Posterior cingulate gyrus (tissue), 11 donors: ENCODE data around the gene TOR2A.

ENCODE experiments used
- DNase-seq, 10 donors: peaks; one replicate each; pipeline versions ENCODE4 v3.0.0 to v3.0.0-alpha.2; 2020 to 2021; ENCODE audit warnings: mixed read lengths in 3 of 10
- intact Hi-C: fragments of 100-400 bp; cut with DNase I; formaldehyde crosslinking; loops from one replicate; pipeline ENCODE4 v1.15.1; 2023

TOR2A gene

DNA sequence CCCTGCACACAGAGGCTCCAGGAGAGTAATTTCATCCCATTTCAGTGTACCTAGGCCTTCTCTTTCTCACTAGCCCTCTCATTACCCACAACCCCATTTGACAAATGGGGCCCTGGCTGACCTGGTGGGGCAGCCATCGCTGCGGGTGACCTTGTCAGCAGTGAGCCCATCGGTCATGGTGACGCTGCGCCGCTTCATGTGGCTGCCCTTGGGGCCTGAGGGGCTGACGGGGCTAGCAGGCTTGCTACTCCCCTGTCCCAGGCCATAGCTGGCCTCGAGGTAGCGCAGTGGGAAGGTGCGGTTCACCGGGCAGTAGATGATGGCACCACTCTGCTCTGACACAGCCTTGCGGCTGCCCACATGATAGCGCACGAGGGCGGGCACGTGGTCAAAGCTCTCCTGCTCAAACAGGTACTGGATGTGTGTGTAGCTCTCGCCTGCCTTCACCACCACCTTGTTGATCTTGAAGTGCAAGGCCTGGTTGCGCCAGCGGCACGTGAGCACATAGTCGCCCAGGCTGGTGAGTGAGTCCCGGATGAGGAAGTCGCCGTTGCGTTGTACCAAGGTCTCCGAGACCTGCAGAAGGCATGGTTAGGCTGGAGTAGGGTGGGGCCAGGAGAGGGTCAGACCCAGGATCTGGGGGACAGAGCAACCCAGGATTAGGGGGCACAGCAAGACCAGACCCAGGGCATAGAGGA, 14.1 kb upstream of the TOR2A start:
- intact Hi-C loops, result no loop called here

GRCh38 chr9:127746959-127747569, 12.0 kb upstream of the TOR2A start:
- no peak for DNase-seq
- intact Hi-C loops, result no loop called here

More for the DNA sequence above, 14.1 kb upstream of the TOR2A start:
- DNase-seq, result no peak

DNA sequence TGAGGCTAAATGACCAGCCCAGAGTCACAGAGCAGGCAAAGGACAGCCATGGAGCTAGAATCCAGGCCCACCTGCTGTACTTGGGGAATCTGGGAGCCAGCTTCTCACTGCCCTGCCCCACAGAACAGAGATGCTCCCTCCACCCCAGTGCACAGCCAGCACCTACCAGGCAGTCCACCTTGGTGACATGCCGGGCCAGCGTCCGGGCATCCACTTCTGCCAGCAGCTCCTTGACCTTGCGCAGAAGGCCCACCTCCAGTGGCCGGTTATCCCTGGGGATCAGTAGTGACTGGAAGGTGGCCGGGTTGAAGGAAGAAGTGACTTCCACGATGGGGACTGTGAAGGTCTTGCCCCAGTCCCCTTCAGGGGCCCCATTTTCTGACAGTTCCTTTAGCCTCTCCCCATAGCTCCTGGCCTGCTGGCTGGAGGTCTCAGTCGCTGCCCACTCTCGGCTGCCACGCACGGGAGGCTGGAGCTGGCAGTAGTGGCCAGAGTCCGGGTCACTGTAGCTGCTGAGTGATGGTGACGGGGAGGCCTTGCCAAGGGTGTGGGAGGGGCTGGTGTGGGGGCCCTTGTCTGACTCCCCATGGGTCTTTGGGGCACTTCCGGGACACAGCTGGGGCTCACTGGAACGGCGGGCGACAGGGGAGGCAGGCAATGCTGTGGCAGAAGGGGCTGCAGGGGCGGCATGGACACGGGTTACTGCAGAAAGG, 9.5 kb upstream of the TOR2A start:
- no peak for DNase-seq
- intact Hi-C loops, result no loop called here

DNA sequence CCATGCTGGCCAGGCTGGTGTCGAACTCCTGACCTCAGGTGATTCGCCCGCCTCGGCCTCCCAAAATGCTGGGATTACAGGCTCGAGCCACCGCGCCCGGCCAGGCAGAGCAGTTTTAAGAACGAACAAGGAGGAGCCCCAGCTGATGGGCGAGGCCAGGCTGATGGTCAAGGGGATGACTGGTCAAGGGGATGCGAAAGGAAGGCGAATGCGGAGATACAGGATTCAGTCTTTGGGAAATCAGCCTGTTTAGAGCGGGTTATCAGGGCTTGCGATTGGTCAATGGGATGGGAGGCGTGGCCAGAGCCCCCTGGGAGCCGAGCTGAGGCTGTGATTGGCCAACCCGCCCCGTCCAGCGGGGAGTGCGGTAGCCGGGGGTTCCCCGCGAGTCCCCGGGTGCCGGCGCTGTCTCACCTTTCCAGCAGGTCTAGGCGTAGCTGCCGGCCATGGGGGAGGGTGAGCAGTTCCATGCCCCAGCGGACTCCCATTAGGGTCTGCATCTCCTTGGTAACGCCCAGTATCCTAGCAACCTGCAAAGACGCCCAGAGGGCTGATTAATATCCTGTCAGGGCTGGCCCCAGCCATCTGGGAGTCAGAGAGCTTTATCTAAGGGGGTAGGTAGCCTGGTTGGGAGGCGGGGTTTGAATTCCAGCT, 7.5 kb upstream of the TOR2A start:
- DNase-seq, result peak in 4 of 10 donors; percentile 22 to 86 (median 48)
- intact Hi-C loops, result no loop called here

- intact Hi-C loops, result no loop called here
These were observed 6.8 kb upstream of the TOR2A start for GRCh38 chr9:127741831-127742434.

DNA sequence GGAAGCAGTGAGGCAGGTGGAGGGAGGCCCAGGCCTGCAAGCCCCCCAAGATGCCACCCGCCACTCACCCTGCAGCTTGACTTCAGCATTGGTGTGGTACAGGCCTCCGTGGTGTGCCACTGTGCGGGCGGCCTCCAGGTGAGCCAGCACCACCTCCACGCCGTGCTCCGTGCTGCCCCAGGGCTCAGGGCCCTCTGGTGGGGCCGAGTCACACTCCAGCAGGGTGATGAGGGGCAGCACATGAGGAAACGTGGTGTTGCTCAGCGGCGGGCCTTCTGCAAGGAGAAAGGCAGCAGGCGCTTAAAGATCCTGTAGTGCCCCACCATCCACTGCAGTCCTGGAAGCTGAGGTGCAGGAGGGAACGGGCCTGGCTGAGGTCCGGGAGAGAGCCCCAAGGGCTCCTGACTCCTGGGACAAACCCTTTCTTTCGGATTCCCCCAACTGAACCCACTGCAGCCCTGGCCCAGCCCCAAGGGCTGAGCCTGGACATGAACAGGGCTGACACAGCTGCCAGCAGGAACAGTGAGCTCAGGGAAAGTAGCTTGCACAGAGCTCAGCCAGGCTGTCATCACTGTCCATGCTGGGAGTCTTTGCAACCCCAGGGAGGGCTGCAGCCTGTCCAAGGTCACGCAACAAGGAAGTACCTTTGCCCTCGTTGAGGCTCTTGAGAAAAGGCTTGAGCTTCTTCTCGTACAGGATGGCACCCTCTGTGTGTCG, 4.7 kb upstream of the TOR2A start:
- intact Hi-C loops, result loop anchor here (5.0 kb wide), 1 partner anchor 183 kb away; no protein-coding TSS in a partner anchor
- no peak for DNase-seq

More at GRCh38 chr9:127741831-127742434, 6.8 kb upstream of the TOR2A start:
- peak; percentile 53 to 95 (median 83) for DNase-seq

- DNase-seq, result no peak
- intact Hi-C loops, result loop anchor here (5.0 kb wide), 1 partner anchor 184 kb away; no protein-coding TSS in a partner anchor
These were observed 3.6 kb upstream of the TOR2A start for GRCh38 chr9:127738666-127739065.

- DNase-seq, result no peak
- intact Hi-C loops, result loop anchor here (1.0 to 5.0 kb wide), 3 partner anchors 50 to 187 kb away; no protein-coding TSS in a partner anchor
These were observed 564 bp upstream of the TOR2A start for GRCh38 chr9:127735530-127736185.

GRCh38 chr9:127734247-127734746, 797 bp downstream of the TOR2A start:
- peak in 3 of 10 donors; percentile 83 to 89 (median 87) for DNase-seq
- intact Hi-C loops, result loop anchor here (5.0 kb wide), 1 partner anchor 122 kb away; the partner anchor contains the start of gene STXBP1

DNA sequence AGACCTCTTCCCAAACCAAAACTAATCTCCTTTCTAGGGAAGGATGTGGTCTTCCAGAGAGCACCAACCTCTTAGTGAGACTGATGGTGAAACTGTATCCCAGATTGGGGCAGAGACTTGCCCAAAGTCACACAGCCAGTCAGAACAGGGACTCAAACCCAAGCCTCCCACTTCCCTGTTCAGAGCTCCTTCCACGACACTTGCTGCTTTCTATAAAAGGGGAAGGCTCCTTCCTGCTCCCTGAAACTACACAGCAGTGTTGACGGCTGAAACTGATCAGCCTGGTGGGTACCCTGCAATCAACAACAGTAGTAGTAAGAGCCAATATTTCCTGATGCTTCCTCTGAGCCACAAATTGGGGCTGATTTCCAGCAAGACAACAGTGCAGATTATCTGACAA, 1.5 kb downstream of the TOR2A start:
- intact Hi-C loops, result loop anchor here (5.0 kb wide), 1 partner anchor 121 kb away; the partner anchor contains the start of gene STXBP1
- no peak for DNase-seq

DNA sequence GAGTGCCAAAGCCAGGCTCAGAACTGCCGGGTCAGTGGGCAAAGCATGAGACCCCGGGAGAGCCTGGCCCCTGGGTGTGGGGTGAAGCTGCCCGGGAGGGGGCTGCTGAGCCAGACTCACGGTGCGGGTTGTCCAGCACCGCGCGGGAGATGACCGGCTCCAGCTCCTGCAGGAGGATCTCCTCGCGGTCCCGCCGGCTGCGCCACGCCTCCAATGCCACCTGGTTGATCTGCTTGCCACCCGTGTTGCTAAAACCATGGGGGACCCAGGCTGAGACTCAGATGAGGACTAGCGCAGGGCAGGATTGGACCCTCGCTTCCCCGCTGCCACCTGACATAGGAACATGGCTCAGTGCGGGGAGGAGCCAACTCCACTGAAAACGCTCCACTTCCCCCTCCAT, 2.6 kb downstream of the TOR2A start:
- intact Hi-C loops, result loop anchor here (5.0 kb wide), 1 partner anchor 120 kb away; the partner anchor contains the start of gene STXBP1
- DNase-seq, result no peak

DNA sequence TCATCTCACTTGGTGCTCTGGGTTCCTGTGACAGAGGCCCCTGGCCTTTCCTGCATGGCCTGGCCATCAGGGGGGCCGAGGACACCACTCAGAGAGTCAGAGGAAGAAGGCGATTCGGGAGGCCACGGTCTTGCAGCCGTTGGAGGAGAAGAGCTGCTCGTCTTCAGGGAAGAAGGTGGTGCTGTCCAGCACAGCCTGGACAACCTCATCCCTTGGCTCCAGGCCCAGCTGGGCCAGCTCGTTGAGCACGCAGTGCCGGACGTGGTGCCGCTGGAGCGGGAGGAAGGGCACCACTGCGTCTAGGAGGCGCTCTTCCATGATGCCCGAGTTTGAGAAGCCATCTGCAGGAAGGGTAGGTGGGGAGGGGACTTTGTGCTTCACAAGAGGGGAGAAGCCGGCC, 3.2 kb downstream of the TOR2A start:
- no peak for DNase-seq
- intact Hi-C loops, result loop anchor here (5.0 kb wide), 1 partner anchor 120 kb away; the partner anchor contains the start of gene STXBP1

DNA sequence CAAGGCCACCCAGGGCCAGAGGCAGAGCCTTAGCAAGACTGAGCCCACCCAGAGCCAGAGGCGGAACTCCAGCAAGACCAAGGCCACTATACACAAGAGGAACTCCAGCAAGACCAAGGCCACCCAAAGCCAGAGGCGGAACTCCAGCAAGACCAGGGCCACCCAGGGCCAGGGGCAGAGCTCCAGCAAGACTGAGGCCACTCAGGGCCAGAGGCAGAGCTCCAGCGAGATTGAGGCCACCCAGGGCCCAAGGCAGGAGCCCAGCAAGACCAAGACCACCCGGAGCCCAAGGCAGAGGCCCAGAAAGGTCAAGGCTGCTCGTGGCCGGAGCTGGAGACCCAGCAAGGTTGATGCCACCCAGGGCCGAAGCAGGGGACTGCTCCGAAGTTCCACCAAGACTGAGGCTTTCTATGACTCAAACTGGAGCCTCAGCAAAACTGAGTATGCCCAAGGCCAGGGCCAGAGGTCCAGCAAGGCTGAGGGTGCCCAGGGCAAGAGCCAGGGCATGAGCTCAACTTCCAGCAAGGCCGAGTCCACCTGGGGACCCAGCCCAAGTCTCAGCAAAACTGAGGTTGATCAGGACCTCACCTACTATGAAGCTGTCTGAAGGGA, 4.2 kb downstream of the TOR2A start:
- intact Hi-C loops, result loop anchor here (5.0 kb wide), 1 partner anchor 119 kb away; the partner anchor contains the start of gene STXBP1
- DNase-seq, result no peak

- no peak for DNase-seq
- intact Hi-C loops, result loop anchor here (5.0 kb wide), 1 partner anchor 118 kb away; the partner anchor contains the start of gene STXBP1
These were observed 4.8 kb downstream of the TOR2A start for GRCh38 chr9:127730262-127730661.

- DNase-seq, result no peak
- intact Hi-C loops, result loop anchor here (5.0 kb wide), 1 partner anchor 117 kb away; the partner anchor contains the start of gene STXBP1
These were observed 5.4 kb downstream of the TOR2A start for GRCh38 chr9:127729522-127730256.

DNA sequence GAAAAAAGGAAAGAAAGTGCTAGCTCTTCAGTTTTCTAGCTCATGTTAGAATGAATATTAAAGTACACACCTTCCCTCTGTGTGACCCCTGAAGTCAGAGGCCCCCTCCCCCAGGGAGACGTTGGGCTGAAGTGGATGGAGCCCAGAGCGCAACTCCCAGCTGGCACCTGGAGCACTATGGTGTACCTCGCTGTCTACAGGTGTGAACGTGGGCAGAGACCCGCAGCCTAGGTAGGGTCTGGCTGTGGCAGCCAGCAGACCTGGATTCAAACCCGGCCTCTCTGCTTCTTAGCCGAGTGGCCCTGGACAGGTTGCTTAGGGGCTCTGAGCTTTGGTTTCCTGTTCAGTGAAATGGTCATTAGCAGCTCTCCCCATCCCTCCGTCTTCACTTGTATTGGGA, 6.3 kb downstream of the TOR2A start:
- intact Hi-C loops, result no loop called here
- DNase-seq, result no peak

- DNase-seq, result no peak
- intact Hi-C loops, result no loop called here
These were observed 8.2 kb downstream of the TOR2A start for GRCh38 chr9:127726871-127727270.
